ENCODE data around the gene MPPED2. TPM values are rescaled to one million over a fixed set of nuclear protein-coding genes. Genes with fewer than 3 reads are reported as not detected.

Gene MPPED2
- polyA plus RNA-seq, 3 donors = 0.29 to 0.59 (median 0.52) TPM

DNA sequence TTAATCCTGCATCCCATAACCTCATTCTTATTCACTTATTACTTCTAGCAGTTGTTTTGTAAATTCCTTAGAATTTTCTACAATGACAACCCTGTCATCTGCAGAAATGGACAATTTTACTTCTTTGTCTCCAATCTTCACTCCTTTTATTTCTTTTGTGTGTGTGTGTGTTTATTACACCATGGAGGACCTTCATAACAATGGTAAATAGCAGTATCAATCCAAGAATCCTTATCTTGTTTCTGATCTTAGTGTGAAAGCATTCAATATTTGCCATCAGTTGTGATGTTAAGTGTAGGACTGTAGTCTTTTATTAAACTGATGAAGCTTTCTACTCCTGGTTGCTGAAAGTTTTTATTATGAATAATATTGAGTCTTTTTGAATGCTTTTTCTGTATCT lies 109.1 kb downstream of the MPPED2 start:
- Histone ChIP-seq H3K79me2 (ENCODE audit: insufficient read depth, low read length) (no peaks in the 10 kb centered on the region), H3K4me3 (replicated peaks in 1 of 3; ENCODE audit: low read depth in 2 of 3, low read length in 3 of 3) (no peak overlapping the region), H3K27me3 (ENCODE audit: control insufficient read depth in 2 of 2, insufficient read depth in 2 of 2, low read length in 2 of 2) (peaks cover 0 to 2% of the 10 kb centered on the region in 2 donors), H3K9ac (ENCODE audit: insufficient read depth, low read length, poor library complexity, severe bottlenecking) (no peak overlapping the region), H3K4me2 (replicated peaks; ENCODE audit: extremely low read depth, low read length, poor library complexity, severe bottlenecking) (no peak overlapping the region), H3K9me3 (replicated peaks in 1 of 2; ENCODE audit: control insufficient read depth in 1 of 2, insufficient read depth in 1 of 2, low read length in 2 of 2) (no peaks in the 10 kb centered on the region), H3K4me1 (ENCODE audit: control insufficient read depth in 1 of 2, insufficient read depth in 2 of 2, low read length in 2 of 2) (peaks cover 0 to under 1% of the 10 kb centered on the region in 2 donors), H3K27ac (ENCODE audit: low read depth in 1 of 2, low read length in 2 of 2) (no peak overlapping the region), H4K20me1 (ENCODE audit: insufficient read depth, low read length) (no peaks in the 10 kb centered on the region), H2AFZ (ENCODE audit: insufficient read depth, low read depth, low read length, poor library complexity, severe bottlenecking) (no peak overlapping the region), H3K36me3 (replicated peaks in 1 of 2; ENCODE audit: control insufficient read depth in 1 of 2, insufficient read depth in 2 of 2, low read length in 2 of 2) (no peaks in the 10 kb centered on the region)
- Mint-ChIP-seq H3K4me1 (no peaks in the 10 kb centered on the region), H3K27ac (no peak overlapping the region), H3K36me3 (no peaks in the 10 kb centered on the region), H3K9me3 (peaks cover 0 to 2% (median 0%) of the 10 kb centered on the region in 7 donors), H3K4me3 (no peak overlapping the region), H3K27me3 (ENCODE audit: low read depth in 3 of 3) (peaks cover 0 to 4% (median 3%) of the 10 kb centered on the region in 3 donors)
- TF ChIP-seq, protein P1, sequence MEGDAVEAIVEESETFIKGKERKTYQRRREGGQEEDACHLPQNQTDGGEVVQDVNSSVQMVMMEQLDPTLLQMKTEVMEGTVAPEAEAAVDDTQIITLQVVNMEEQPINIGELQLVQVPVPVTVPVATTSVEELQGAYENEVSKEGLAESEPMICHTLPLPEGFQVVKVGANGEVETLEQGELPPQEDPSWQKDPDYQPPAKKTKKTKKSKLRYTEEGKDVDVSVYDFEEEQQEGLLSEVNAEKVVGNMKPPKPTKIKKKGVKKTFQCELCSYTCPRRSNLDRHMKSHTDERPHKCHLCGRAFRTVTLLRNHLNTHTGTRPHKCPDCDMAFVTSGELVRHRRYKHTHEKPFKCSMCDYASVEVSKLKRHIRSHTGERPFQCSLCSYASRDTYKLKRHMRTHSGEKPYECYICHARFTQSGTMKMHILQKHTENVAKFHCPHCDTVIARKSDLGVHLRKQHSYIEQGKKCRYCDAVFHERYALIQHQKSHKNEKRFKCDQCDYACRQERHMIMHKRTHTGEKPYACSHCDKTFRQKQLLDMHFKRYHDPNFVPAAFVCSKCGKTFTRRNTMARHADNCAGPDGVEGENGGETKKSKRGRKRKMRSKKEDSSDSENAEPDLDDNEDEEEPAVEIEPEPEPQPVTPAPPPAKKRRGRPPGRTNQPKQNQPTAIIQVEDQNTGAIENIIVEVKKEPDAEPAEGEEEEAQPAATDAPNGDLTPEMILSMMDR (IDR thresholded peaks at IDR 0.05) = no peak
- no peak for DNase-seq
- intact Hi-C loops (cut with micrococcal nuclease) = no loop called here

DNA sequence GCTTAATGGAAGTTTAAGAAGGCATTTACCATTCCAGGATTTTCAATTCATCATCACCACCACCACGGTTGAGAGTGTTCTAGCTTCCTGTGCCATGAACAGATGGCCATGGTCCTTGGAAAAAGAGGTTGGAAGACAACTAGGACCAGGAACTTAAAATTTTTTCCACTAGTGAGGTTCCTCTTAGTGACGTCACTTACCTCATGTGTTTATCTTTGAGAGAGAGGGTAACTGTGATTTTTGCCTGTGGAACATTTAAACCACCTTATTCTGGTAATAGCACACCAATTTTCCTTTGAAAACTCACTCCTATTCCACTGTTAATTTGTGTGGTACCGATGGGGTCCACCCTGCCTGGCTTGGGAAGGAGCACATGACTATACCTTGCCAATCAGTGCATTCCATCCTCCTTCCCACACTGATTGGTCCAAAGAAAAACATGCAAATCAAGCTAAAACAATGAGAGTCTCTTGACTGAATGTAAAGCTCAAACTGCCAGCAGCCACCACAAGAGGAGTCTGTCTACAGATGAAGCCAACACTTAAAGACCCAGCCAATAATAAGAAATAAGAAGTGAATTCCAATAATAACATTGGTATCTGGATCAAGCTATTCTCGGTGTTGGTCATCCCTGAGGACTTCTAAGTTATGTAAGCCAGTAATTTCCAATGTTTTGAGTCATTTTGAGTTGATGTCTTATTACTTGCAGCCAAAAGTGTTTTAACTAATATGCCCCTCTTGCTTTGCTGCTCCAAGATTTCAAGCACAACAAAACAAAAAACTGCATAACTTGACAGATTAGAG lies 111.8 kb downstream of the MPPED2 start:
- Histone ChIP-seq H3K4me2 (replicated peaks; ENCODE audit: extremely low read depth, low read length, poor library complexity, severe bottlenecking) (no peak overlapping the region), H3K4me3 (replicated peaks in 1 of 3; ENCODE audit: low read depth in 2 of 3, low read length in 3 of 3) (no peak overlapping the region), H2AFZ (ENCODE audit: insufficient read depth, low read depth, low read length, poor library complexity, severe bottlenecking) (no peak overlapping the region), H3K9ac (ENCODE audit: insufficient read depth, low read length, poor library complexity, severe bottlenecking) (no peak overlapping the region), H3K27me3 (ENCODE audit: control insufficient read depth in 2 of 2, insufficient read depth in 2 of 2, low read length in 2 of 2) (peaks cover 0 to 2% of the 10 kb centered on the region in 2 donors), H3K27ac (ENCODE audit: low read depth in 1 of 2, low read length in 2 of 2) (no peak overlapping the region), H3K79me2 (ENCODE audit: insufficient read depth, low read length) (no peaks in the 10 kb centered on the region), H3K4me1 (ENCODE audit: control insufficient read depth in 1 of 2, insufficient read depth in 2 of 2, low read length in 2 of 2) (no peaks in the 10 kb centered on the region), H3K36me3 (replicated peaks in 1 of 2; ENCODE audit: control insufficient read depth in 1 of 2, insufficient read depth in 2 of 2, low read length in 2 of 2) (no peaks in the 10 kb centered on the region), H3K9me3 (replicated peaks in 1 of 2; ENCODE audit: control insufficient read depth in 1 of 2, insufficient read depth in 1 of 2, low read length in 2 of 2) (no peaks in the 10 kb centered on the region), H4K20me1 (ENCODE audit: insufficient read depth, low read length) (no peaks in the 10 kb centered on the region)
- no peak for DNase-seq
- H3K4me1 Mint-ChIP-seq = no peaks in the 10 kb centered on the region
- H3K27me3 Mint-ChIP-seq (ENCODE audit: low read depth in 3 of 3) = peaks cover 0 to 4% (median 0%) of the 10 kb centered on the region in 3 donors
- no peaks in the 10 kb centered on the region for H3K36me3 Mint-ChIP-seq
- TF ChIP-seq, protein P1 (IDR thresholded peaks at IDR 0.05) = no peak
- intact Hi-C loops (cut with micrococcal nuclease) = no loop called here
- H3K4me3 Mint-ChIP-seq = no peak overlapping the region
- 100% methylated on average over 1 of the region's 4 CpGs for WGBS (ENCODE audit: insufficient coverage)
- peaks cover 0 to 5% (median 0%) of the 10 kb centered on the region in 7 donors for H3K9me3 Mint-ChIP-seq
- H3K27ac Mint-ChIP-seq = no peak overlapping the region

Data from CD14-positive monocyte (primary cell).